HL-60/S4 treated with retinoic acid at 250 ng/mL for 4 days and 3 days (cell line): Measurements from ENCODE around the gene NMRK1.

Experiments
- in situ Hi-C: fragments of 300-500 bp; cut with MboI; formaldehyde crosslinking; loops from 2 replicates; pipeline ENCODE4 v1.7.0; 2022; ENCODE audit warnings: low sequenced_read_pairs

The NMRK1 gene

GRCh38 chr9:75102177-75102790 lies 14.3 kb upstream of the NMRK1 start:
- in situ Hi-C loops = no loop called here

DNA sequence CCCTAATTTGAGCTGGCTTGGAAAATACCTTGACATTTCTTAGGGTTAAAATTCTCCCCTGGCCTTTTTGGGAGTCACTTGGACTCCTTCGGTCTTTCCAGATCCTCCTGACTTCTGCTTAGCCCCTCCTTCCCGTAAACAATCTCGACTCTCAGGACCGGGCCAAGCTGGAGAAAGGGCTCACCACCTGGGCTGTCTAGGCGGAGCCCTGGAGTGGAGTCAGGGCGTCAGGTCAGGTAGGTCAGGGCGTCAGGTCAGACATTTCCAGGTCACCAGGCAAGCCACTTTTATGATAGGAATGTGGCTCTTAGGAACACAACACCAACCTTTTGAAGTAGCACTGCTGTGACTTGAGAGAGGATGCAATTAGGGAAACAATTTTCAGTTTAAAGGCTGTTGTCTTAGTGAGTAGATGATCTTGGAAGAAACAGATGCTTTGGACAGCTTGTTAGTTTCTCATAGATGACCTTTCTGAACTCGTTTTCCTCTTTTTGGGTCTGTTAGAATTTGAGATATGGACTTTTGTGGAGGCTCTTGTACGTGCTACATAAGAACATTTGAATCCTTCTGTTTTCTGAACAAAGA lies 13.1 kb upstream of the NMRK1 start:
- in situ Hi-C loops = no loop called here

DNA sequence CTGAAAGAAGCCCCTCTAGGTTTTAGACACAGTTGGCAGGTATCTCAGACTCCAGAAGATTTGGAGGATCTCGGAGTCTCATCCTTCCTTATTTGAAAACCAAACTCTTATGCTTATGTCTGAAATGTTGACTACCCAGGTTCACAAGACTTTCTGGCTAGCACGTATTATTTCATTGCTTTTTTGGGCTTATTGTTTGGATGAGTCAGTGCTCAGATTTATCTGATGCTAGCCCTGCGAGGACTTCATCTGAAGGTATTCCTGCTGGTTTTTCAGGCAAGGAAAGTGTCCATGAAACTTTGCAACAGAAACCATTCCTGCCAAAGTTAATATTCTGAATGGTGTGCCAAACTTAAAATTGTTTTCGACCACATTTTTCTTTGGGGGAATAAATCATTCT lies 8.8 kb upstream of the NMRK1 start:
- in situ Hi-C loops = no loop called here

GRCh38 chr9:75092766-75093165 lies 4.8 kb upstream of the NMRK1 start:
- in situ Hi-C loops = no loop called here

DNA sequence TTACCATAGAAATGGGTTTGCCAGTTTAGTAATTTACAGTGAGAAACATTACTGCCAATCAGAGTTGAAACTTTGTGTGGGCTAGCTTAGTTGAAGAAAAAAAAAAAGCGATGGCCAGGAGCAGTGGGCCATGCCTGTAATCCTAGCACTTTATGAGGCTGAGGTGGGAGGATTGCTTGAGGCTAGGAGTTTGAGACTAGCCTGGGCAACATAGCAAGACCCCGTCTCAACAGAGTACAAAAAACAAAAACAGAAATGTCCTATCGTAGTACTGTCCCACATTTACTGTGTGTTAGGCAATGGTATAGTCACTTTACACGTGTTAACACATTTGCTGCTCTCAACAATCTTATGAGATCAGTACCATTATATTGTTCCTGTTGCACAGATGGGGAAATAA lies 2.6 kb upstream of the NMRK1 start:
- in situ Hi-C loops = no loop called here

GRCh38 chr9:75089373-75089766 lies 1.4 kb upstream of the NMRK1 start:
- in situ Hi-C loops = no loop called here

DNA sequence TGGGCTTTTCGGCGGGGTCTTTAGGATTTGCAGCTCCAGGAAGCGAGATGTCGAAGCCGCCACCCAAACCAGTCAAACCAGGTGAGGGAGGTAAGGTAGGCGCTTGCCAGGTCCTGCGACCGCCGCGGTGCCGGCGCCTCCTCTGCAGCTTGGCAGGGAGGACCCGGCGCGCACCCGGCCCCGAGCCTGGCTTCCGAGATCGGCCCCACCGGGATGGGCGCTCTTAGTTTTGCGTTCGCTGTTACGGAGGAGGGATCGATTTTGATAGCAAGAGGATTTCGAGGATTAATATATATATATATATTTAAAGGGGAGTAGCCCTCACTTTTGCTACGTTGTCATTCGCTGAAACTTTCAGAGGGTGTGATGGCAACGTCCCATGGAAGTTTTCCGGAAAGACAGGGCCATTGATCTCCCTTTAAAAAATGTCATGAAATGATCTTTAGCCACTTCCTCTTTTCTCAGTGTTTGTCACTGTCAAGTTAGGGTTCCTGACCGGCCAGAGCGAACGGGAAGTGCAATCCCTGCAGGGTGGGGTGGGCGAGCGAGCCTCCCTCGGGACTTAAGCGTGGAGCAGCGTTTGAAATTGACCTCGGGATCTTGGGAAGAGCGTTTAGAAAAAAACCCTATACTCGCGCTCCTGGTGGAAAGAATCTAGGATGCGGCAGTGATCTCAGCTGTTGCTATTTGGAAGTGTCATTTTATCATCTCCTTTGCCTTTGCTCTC lies 854 bp upstream of the NMRK1 start:
- in situ Hi-C loops = no loop called here

DNA sequence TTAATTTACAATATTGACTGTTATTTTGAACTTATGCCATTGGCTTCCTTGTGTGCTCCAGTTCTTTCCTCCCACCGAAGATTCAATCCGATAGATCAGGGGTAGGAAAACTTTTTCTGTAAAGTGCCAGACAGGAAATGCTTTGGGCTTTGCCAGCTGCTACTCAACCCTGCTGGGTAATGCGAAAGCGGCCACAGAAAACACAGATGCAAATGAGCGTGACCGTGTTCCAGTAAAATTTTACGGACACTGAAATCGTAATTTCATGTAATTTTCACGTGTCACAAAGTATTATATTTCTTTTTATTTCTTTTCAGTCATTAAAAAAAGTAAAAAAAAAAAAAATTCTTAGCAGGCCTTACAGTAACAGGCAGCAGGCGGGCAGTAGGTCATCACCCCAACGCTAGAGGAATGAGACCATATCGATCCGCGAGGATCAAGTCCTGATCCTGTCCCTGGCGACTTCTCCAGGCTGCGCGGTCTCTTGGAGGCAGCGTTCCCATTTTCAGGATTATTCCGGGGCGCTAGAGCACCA lies 599 bp downstream of the NMRK1 start:
- in situ Hi-C loops = no loop called here

- in situ Hi-C loops = no loop called here
Observed at GRCh38 chr9:75086541-75087288, 1.2 kb downstream of the NMRK1 start.

DNA sequence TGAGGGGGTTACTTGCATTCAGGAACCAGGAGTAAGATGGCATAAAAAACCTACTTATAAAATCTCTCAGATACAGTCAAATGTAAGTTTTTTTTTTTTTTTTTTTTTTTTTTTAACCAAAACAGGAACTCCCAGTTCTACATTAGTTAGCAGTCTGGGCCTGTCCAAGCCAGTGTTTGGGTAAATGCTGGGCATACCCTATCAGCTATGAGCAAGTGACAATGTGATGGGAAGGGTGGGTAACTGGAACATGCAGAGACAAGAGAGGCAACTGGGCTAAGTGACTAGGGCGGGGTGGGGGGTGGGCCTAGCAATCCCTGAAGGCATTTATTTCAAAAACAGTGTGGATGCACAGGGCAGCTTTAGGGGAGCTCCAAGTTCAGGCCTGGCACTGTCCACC lies 2.3 kb downstream of the NMRK1 start:
- in situ Hi-C loops = no loop called here

DNA sequence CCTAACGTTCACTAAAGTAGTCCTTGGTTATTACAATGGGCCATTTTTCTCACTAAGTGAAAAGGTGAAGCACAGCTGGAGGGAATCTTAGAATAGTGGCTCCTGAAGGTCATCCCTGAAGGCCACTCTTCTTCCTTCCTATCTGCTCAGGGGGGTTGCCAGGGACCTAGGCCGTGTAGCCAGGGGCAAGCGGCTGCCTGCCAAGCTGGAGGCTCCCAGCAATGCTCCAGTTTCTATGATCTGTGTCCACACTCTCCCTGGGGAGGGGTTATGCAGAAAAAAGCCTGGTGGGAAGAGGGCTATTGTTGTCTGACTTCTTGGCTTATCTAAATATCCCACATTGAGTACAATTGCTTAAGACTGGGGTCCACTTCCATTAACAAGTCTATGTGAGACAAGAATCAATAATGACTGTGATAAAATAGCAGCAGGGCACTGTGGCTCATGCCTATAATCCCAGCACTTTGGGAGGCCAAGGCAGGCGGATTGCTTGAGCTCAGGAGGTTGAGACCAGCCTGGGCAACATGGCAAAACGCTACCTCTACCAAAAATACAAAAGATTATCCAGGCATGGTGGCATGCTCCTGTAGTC lies 3.8 kb downstream of the NMRK1 start:
- in situ Hi-C loops = no loop called here

GRCh38 chr9:75083188-75083970 lies 4.6 kb downstream of the NMRK1 start:
- in situ Hi-C loops = no loop called here

- in situ Hi-C loops = no loop called here
Observed at GRCh38 chr9:75081632-75082031, 6.3 kb downstream of the NMRK1 start.

DNA sequence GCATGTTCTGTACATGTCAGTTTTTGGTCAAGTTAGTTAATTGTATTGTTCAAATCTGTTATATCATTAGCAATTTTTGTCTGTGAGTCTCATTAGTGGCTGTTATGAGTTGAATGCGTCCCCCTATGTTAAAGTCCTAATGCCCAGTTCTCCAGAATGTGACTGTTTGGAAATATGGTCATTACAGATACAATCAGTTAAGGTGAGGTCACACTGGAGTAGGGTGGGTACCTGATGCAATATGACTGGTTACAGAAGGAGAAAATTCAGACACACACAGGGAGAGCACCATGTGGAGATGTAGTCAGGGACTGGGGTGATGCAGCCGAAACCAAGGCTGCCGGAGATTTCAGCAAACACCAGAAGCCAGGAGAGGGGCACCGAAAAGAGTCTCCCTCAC lies 15.1 kb downstream of the NMRK1 start:
- in situ Hi-C loops = no loop called here

DNA sequence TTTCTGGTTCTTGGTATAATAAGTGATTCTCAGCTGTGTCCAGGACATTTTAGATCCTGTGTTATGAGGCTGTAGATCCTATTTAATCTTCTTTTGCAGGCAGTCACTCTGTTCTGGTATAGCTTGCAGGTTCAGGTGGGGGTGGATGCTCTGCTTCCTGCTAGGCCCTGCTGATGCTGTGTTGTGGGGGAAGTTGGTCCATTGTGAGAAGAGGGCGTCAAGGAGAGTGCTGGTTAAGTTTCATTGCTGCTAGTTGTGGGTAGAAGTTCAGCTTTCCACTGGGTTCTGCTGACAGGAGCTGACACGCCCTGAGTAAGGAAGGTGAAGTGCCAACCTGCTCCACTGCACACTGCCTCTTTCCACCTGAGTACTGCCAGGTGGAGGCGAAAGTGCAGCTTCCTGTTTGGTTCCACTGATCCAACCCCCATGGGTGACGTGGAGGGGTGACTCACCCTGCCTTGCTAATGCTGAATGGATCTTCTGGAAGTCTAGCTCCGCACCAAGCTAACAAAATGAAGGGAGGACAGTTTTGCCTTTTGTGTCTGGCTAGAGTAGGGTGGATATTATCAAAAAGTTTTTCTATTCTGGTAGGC lies 16.3 kb downstream of the NMRK1 start:
- in situ Hi-C loops = no loop called here

DNA sequence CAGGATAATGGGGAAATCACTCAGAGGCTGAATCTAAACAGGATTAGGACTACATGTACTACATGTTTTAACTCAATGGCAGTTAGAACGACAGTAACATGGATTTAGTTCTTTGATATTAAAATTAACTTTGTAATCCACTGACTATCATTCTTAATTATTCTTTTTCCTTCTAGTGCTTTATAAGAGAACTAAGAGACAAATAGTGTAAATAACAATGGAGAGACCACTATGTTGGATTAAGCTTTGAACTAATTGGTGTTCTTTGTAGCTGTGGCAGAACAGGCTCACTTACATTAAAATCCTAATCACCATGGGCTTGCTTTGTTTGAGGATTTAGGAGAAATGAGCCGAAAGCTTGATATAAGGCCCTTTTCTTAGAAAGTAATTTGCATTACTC lies 18.8 kb downstream of the NMRK1 start:
- in situ Hi-C loops = no loop called here

DNA sequence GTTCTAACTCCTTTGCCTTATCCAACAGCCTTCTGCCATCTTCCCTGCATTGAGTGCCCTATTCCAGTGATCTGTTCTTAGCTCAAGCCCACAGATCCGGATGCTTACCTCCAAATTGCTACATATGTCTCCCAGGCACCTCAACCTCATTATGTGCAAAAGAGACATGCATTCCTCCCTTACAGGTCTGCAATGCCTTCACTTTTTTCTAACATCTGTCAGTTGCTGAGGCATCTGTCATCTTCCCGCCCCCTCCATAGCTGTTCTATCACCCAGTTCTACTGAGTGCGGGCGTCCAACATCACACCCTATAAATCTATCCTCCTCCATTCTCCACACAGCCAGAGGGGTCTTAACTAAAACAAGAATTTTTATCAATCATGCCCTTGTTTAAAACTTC lies 20.1 kb downstream of the NMRK1 start:
- in situ Hi-C loops = no loop called here

DNA sequence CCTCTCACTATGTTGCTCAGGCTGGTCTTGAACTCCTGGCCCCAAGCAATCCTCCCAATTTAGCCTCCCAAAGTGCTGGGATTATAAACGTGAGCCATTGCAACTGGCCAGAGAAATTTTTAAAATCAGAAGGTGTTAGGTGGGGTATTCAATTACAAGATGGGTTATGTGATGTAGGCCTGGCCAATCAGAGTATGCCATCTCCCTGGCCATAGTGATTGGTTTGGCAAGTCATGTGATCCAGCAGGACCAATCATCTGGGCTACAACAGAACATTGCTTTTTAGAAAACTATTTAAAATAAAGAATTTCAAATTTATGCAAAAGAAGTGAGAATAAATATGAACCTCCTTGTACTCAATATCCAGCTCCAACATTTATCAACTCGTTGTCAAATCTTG lies 22.4 kb downstream of the NMRK1 start:
- in situ Hi-C loops = no loop called here

- in situ Hi-C loops = no loop called here
Observed at GRCh38 chr9:75064307-75065025, 23.5 kb downstream of the NMRK1 start.
